Erythroblast (primary cell): Measurements from ENCODE around the gene PPP4R2.
"Not testable (repeated sequence)": the region's sequence is repeated elsewhere in the genome, so short reads cannot be mapped to it uniquely, and the experiment has no call there.

Experiments used
- DNase-seq, 2 experiments: peaks; one replicate each; lab custom pipeline; 2025; lab: John Stamatoyannopoulos, UW
- GATA1 ChIP-seq: IDR thresholded peaks from 2 replicates; pipeline ENCODE4 v1.6.1; 2011; ENCODE audit warnings: low read depth, mild to moderate bottlenecking, control low read depth, low read length, moderate library complexity
- POLR2A ChIP-seq: IDR thresholded peaks from 2 replicates; pipeline ENCODE4 v1.6.1; 2011; ENCODE audit warnings: mild to moderate bottlenecking, low read length

Gene PPP4R2

DNA sequence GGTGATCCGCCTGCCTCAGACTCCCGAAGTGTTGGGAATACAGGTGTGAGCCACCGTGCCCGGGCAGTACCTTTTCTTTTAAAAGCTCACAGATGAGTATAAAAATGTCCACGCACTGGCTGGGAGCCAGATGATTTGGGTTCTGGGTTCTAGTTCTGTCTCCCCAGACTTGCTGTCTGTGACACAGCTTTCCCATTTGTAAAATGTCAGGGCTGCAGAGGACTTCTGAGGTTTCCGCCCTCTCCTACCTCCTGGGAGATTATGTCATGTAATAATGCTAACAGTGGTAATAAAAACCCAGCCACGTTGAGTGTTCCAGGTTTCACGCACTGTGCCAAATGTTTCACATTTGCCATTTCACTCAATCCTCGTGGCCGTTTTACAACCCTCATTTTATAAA lies 1.3 kb upstream of the PPP4R2 start:
- no peak for DNase-seq
- TF ChIP-seq GATA1 (no peak), POLR2A (no peak)

DNA sequence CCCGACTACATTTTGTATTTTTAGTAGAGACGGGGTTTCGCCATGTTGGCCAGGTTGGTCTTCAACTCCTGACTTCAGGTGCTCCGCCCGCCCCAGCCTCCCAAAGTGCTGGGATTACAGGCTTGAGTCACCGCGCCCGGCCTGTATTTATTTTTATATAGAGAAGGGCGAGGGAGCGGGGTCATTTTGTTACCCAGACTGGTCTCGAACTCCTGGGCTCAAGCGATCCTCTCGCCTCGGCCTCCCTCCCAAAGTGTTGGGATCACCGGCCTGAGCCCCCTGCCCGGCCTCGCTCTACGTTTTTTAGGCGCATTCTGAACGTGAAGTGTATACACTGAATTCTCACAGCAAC lies 514 bp upstream of the PPP4R2 start:
- no peak for DNase-seq
- TF ChIP-seq POLR2A (no peak), GATA1 (no peak)

DNA sequence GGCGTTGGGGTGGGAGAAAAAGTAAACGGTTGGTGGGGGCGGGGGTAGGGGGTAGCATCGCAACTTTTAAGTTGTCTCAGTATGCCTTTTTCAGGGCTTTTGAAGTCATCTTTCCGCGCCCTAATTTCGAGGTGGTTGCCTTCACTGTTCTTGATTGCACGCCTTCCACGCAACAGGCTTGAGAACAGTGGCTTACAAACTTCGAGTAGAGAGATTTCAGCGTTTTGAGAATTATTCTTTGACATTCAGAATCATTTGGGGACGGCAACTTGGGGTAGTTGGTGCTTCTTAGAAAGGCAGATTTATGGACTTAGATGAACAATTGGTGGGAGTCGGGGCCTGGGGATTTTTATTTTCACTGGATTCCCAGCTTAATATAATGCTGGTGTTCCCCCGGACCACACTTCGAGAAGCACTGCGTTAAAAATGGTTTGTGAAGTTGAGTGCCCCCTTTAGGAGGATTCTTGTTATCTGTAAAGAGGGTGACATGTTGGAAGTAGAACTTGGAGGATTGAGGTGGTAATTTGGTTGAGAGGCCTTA lies 880 bp downstream of the PPP4R2 start:
- DNase-seq: peak; percentile 76 to 80
- TF ChIP-seq GATA1 (no peak), POLR2A (no peak)

DNA sequence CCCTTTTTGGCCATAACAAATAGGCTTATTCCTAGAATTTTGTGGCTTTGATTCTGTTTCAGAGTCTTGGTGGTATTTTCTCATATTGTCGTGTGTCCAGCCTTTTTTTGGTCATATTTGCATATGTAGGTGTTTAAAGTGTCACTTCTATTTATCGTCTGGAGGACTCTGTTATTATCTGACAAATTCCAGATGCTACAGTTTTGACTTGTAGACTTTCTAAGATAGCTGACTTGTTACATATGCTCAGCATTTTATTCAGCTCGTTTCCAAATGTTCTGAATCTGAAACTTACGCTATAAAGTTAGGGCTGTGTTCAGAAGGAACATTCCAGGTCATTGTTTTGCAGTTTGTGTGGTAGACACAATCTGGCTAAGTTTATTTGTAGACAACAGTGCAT lies 1.9 kb downstream of the PPP4R2 start:
- peak; percentile 20 to 39 for DNase-seq
- TF ChIP-seq POLR2A: no peak
- no peak for TF ChIP-seq GATA1

- TF ChIP-seq POLR2A: no peak
- no peak for TF ChIP-seq GATA1
- no peak for DNase-seq
These were observed 3.3 kb downstream of the PPP4R2 start for GRCh38 chr3:72999951-73000350.

GRCh38 chr3:73003050-73003449 lies 6.4 kb downstream of the PPP4R2 start:
- DNase-seq: not testable (repeated sequence)

- no peak for TF ChIP-seq GATA1
- TF ChIP-seq POLR2A: no peak
- no peak for DNase-seq
These were observed 7.7 kb downstream of the PPP4R2 start for GRCh38 chr3:73004316-73004715.

DNA sequence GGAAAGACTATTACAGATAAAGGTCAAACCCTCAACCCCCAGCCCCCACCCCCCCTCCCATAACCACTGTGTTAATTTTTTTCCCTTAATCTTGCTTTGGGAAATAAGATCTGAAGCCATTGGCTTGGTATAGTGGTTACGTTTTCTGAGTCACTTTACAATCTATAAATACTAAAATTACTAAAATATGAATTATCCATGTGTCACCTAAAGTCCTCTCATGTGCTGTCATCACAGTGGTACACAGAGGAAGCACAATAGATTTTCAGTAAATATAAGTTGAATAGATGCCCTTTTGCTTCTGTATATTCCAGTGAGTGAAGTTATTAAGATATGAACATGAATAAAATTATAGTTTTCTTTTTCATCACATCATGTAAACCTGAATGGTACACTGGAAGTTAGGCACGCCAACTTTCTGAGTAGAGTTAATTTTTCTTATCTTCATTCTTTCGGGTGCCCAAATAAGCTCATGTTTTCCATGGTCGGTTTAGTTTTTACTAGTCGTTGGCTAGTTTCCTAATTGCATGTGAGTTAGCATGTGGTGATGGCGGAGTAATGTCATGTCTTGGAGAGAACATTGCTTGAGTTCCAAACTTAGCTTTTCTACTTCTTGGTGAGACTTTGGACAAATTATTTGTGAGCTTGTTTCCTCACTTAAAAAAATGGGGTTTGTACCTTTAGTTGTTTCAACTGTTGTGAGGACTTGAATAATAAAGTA lies 11.5 kb downstream of the PPP4R2 start:
- TF ChIP-seq POLR2A: no peak
- no peak for DNase-seq

GRCh38 chr3:73009008-73009407 lies 12.4 kb downstream of the PPP4R2 start:
- DNase-seq: peak in 1 of 2 experiments; percentile 18
- TF ChIP-seq GATA1 (no peak), POLR2A (no peak)

DNA sequence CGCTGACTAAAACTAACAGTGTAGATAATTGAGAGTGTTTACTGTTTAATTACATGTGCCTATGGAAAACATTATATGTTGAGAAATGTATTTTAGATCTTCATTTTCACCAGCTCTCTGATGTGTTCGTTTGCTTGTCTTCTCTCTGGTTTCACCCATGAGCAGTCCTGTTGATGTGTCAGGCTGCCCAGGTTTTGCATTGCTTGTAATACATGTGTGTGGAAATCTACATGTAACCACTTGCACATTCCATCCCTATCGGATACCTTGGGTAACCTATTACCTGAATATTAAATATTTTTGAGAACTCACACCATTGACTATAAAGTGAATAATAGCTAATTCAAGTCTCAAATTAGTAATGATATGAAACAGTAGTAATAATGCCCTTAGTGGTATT lies 13.1 kb downstream of the PPP4R2 start:
- TF ChIP-seq POLR2A (no peak), GATA1 (no peak)
- DNase-seq: no peak

DNA sequence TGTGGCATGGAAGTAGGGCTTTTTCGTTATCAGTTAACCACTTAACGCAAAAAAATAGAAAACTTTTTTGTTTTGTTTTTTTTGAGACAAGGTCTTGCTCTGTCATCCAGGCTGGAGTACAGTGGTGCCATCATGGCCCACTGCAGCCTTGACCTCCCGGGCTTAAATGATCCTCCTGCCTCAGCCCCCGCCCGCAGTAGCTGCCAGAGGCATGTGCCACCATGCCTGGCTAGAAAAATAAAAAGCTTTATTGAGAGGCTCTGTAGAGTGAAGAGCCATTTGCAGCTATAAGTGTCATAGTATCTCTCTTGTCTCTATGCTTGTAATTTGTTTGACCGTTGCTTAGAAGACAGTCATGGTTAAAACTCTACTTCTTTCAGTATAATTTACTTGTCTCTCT lies 13.5 kb downstream of the PPP4R2 start:
- no peak for DNase-seq
- no peak for TF ChIP-seq GATA1
- TF ChIP-seq POLR2A: no peak

DNA sequence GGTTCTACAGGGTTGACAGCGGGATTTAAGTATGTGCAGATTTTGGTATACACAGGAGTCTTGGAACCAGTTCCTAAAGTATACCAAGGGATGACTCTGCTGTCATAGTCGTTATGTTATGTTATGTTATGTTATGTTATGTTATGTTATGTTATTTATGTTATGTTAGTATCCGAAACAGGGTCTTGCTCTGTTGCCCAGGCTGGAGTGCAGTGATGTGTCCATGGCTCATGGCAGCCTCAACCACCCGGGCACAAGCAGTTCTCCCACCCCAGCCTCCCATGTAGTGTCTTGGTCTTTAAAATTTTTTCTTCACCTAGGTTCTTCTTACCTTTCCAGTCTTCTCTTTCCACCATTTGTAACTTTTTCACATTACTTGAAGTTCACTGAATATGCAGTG lies 21.7 kb downstream of the PPP4R2 start:
- DNase-seq: no peak
- no peak for TF ChIP-seq GATA1

DNA sequence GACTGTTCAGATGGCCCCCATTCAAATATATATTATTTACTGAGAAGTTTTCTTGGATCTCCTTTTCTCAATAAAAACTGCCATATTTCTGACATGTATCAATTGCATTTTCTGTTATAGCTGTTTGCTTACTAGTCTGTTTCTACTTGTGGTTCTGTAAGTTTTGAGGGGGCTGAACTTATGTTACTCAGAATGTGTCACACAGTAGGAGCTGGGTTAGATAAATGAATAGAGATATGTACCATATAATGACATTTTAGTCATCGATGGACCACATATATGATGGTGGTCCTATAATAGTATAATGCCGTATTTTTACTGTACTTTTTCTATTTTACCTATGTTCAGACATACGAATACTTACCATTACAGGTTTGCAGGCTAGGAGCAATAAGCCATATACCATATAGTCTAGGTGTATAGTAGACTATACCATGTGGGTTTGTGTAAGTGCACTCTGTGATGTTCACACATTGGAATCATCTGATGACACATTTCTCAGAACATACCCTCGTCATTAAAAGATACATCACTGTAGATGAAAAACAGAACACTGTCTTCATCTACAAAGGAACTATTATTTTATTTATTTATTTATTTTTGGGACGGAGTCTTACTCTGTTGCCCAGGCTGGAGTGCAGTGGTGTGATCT lies 22.3 kb downstream of the PPP4R2 start:
- DNase-seq: no peak
- TF ChIP-seq GATA1: no peak
- TF ChIP-seq POLR2A: no peak

DNA sequence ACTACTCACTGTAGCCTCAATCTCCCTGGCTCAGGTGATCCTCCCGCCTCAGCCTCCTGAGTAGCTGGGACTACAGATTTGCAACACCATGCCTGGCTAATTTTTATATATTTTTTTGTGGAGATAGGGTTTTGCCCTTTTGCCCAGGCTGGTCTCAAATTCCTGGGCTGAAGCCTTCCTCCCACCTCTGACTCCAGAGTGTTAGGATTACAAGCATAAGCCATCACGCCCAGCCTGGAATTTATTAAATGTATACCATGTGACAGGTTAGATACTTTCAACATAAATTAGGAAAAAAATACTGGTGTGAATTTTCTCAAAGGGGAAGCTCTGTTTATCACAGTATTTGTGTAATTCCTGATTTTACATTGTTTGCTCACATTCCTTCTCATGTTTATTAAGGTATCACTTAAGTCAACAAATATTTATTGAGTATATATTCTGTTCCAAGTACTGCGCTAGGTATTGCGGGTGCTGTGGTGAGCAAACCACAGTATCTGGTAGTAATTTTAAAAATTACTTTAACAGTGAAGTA lies 24.8 kb downstream of the PPP4R2 start:
- DNase-seq: no peak
- TF ChIP-seq GATA1: no peak
- TF ChIP-seq POLR2A: no peak
